NCI-H1092 treated with DMSO at 0.1 percent for 48 hours (cell line): Measurements from ENCODE around the gene KCNH1.

Source experiments
- DNase-seq: peaks from one replicate; lab custom pipeline; 2025; lab: John Stamatoyannopoulos, UW

The KCNH1 gene

DNA sequence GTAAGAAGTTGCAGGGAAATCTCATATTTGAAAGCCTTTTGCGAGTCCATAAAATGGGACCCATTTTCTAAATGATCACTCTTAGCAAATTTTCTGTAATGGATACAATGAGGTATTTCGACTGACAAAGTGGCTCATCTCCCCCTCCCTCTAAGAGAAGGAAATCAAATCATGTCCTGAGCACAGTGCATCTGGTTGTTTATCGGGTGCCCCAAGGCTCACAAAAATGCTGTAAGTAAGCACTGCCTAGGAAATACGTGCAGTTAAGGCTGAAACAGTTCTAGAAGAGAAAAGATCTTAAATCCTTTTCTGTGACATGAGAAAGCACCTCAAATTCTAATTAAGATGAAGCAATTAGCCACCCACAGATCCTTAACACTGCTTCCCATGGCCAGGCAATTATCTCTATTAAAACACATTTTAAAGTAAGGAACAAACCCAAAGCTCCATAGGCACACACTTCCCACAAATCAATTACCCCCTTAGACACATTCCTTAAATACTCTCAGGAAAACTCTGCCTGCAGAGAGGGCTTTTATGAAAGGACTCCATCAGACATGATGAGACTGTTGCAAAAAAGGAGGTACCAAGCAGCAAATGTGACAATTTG is 216.3 kb downstream of the KCNH1 start:
- DNase-seq = no peak

- DNase-seq = no peak
These were observed 217.4 kb downstream of the KCNH1 start for GRCh38 chr1:210916548-210916947.

DNA sequence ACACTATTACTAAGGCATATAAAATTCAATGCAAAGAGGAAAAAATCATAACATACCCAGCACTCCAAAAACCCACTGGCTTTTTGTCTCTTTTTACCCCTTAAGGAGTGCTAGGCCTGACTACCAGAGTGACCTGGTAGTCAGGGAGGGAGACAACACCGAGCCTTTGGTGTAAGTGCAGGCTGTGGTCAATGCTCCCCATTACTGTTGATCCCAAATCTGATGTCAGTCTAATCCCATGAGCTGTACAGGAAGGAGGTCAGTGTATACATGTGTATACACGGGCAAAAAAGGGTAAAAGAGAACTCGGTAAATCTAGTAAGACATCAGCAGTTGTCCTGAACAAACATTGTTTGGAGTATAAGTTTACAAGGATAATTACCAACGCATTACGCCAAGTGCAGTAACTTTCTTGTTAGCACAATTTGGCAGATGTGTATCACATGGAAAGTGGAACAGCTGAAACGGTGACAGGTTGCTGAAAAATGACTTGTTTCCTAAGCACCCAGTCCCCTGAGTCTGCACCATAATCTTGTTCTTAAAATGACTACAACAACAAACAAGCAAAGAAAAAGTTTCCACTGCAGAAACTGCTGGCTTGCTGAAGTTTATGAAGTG is 217.9 kb downstream of the KCNH1 start:
- no peak for DNase-seq

DNA sequence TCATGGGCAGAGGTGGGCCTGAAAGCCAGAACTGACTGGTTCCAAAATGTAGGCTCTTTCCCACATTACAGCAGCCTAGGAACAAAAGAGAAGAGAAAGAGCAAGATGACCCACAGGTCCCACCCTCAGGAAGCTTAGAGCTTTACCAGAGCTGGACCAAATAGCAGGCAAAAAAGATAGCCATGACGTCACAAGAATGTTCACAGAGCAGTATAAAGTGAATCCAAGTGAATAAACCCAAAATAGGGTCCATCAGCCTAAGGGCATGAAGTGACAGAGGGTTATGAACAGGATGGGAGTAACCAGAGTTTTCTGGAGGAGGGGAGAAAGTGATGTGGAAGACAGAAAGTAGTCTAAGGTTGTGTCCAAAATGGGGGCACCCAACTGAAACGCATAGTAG is 221.2 kb downstream of the KCNH1 start:
- no peak for DNase-seq

- no peak for DNase-seq
These were observed 223.8 kb downstream of the KCNH1 start for GRCh38 chr1:210910020-210910575.

GRCh38 chr1:210908791-210909190 is 225.2 kb downstream of the KCNH1 start:
- no peak for DNase-seq

GRCh38 chr1:210908257-210908656 is 225.7 kb downstream of the KCNH1 start:
- DNase-seq = no peak

DNA sequence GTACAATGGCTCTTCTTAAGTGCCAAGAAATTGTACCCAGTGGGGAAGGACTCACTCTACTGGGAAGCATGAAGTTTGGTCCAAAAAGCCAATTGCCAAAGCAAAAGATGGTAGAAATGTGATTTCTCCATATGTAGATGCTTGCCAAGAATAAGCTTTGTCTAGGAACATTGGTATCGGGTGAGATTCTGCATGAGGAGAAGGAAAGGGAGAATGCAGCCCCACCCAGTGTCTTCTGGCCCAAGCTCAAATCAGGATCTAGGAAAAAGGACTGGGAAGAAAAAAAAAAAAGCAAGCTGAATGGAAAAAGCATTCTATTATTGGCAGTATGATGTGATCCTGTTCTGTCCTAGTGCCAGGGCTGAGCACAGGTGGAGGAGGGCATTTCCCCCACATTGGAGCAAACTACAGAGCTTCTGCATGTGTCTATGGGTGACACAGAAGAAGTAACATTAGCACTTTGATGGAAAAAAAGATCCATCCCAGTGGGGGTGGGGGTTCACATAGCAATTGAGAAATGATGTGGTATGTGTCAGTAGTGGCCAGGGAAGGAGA is 226.6 kb downstream of the KCNH1 start:
- DNase-seq = no peak

- no peak for DNase-seq
These were observed 227.9 kb downstream of the KCNH1 start for GRCh38 chr1:210905944-210906453.

GRCh38 chr1:210905365-210905904 is 228.5 kb downstream of the KCNH1 start:
- no peak for DNase-seq

GRCh38 chr1:210901981-210902770 is 231.8 kb downstream of the KCNH1 start:
- DNase-seq = no peak

GRCh38 chr1:210900820-210901219 is 233.1 kb downstream of the KCNH1 start:
- no peak for DNase-seq

DNA sequence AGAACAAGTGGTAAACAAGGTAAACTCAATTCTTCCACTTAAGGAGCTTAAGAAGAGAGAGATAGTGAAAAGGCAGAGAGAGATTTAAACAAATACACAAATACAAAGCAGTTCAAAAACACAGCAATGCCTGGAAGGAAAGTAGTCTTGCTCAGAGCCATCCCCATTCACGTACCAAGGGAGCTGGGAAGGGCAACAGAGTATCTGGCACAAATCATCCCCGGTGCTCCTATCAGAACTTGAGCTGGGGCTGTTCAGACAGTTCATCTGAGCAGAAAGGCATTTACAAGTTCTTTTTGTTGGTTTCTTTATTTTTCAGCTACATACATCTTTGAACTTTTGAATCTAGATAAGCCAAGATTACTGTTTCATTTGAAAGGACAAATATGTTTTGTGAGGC is 233.9 kb downstream of the KCNH1 start:
- DNase-seq = no peak

DNA sequence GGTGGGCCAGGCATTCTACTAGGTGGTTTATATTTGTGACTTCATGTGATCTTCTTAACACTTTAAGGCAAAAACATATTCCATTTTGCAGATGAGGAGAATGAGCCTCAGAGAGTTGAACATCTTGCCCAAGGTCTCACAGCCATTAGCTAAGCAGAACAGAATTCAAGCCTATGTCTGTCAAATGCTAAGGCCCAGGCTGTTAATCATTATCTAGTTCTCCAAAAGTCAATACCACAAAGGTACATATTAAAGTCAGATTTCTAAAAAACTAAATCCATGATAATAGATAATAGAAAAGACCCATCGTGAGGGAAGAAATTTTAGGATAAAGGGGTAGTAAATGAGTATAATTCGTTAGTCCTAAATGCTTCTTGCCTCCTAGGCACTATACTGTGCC is 234.3 kb downstream of the KCNH1 start:
- DNase-seq = no peak

DNA sequence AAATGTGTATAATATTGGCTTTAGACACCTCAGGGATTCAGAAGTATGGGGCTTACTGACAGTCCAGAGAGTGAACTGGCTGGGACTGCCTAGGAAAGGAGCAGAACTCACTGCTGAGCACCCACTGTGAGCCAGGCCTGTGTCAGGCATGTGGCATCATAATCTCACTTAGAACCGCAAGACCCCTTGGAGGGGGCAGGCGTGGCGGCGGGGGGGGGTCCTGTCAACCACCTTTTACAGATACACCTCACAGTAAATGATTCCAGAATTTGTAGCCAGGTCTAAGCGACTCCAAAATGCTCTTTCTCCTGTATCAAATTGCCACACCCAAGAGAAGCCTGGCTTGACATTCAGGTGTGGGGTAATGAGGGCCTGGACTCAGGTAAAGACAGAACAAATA is 235.5 kb downstream of the KCNH1 start:
- DNase-seq = no peak

DNA sequence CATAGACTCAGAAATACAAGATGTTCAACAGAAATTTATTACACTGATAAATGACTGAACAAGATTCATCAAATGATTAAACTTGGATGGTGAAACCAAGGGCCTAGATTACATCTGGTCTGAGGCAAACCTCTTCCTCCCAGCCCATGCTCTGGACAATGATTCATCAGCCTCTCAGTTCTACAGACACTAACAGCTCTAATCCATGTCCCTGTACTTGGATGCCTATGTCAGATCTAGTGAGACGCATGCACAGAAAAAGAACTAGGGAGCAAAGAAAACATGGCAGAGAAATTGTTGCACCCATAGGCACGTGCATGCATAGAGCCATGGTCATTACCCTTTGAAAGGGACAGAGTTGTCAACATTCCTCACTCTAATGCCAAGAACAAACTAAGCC is 250.1 kb downstream of the KCNH1 start:
- no peak for DNase-seq

DNA sequence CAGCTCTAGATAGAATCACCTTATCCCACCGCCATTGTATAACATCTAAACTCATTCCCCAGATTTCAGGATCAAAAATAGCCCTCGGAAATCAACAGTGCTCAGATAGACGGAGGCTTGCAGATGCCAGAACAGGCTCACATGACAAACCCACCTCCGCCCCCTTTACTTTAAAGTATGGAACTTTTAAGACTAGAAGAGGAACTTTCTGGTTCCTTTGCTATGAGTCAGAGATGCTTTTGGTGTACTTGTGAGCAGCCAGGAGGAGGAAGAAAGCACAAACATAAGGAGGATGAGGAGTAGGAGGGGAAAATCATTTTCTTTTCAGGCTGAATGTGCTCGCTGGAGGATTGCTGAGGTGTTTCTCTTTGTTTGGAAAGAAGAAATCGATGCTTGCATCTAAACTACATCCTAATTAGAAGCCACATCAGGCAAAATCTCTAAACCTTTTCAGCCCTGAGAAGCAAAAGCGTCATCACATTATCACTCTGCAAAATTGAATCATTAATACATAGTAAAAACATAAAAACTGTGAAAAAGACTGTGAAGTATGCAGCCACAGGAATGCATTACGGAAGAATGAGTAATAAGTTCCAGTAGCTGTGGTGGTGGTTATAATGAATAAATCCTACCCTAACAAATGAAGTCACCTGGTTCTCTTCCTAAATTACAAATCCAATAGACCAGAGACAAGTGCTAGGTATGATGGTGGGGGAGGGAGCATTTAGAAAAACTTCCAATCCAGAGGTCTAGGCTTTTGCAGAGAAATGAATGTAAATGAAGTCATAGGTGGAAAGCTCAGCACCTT is 251.3 kb downstream of the KCNH1 start:
- no peak for DNase-seq

GRCh38 chr1:210878564-210878963 is 255.4 kb downstream of the KCNH1 start:
- DNase-seq = no peak

GRCh38 chr1:210876275-210876674 is 257.7 kb downstream of the KCNH1 start:
- no peak for DNase-seq

DNA sequence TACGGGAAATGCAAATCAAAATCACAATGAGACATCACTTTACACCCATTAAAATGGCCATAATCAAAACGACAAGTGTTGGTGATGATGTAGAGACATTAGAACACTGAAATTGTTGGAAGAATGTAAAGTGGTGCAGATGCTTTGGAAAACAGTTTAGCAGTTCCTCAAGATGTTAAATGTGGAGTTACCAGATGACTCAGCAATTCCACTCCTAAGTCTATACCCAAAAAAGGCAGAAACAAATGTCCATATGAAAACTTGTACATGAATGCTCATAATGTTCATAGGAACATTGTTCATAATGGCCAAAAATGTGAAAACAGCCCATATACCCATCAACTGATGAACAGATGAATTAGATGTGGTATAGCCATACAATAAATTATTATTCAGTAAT is 267.4 kb downstream of the KCNH1 start:
- DNase-seq = no peak

GRCh38 chr1:210857705-210858104 is 276.2 kb downstream of the KCNH1 start:
- DNase-seq = no peak
